T47D (cell line): ENCODE results near the gene LLGL2.

Experiments
- DNase-seq, 2 experiments: peaks; one replicate each; pipeline versions ENCODE4 v3.0.0 to v3.0.0-alpha.2; 2011 to 2012; ENCODE audit warnings: low read depth in 1 of 2, low spot score in 1 of 2
- JUND ChIP-seq: IDR thresholded peaks from 2 replicates; pipeline ENCODE4 v1.6.1; 2012; ENCODE audit warnings: low read depth
- in situ Hi-C: cut with HindIII; loops from 2 replicates; pipeline ENCODE4 v1.10.0; 2016; ENCODE audit warnings: low sequenced_read_pairs, low pct_unique_long_range_greater_than_20kb

The LLGL2 gene

GRCh38 chr17:75624021-75624420 is 98.5 kb downstream of the LLGL2 start:
- TF ChIP-seq JUND = no peak
- in situ Hi-C loops = no loop called here

More at GRCh38 chr17:75624021-75624420, 98.5 kb downstream of the LLGL2 start:
- no peak for DNase-seq
